Mucosa of descending colon (tissue), 3 donors: ENCODE data around the gene KCNJ12. TPM values are rescaled to one million over a fixed set of nuclear protein-coding genes. Genes with fewer than 3 reads are reported as not detected.
A peak's percentile ranks its signal among the peaks of the same experiment; 100 is the strongest.

Experiments used
- ATAC-seq: fragments of 200-7000 bp; cut with Tn5 transposase; one replicate; pipeline ENCODE4 v1.9.1; 2020; ENCODE audit warnings: mild to moderate bottlenecking, moderate library complexity
- DNase-seq, 3 donors: peaks; one replicate each; pipeline ENCODE4 v3.0.0-alpha.2; 2020
- H3K36me3 ChIP-seq: fragments of 200-600 bp; one replicate; pipeline ENCODE4 v1.8.0; 2021; ENCODE audit warnings: low read depth, mild to moderate bottlenecking
- H3K4me1 ChIP-seq: fragments of 200-600 bp; one replicate; pipeline ENCODE4 v1.8.0; 2021; ENCODE audit warnings: low read depth, mild to moderate bottlenecking
- H3K4me3 ChIP-seq: fragments of 200-600 bp; one replicate; pipeline ENCODE4 v1.8.0; 2021; ENCODE audit warnings: mild to moderate bottlenecking
- H3K9me3 ChIP-seq: fragments of 200-600 bp; one replicate; pipeline ENCODE4 v1.8.0; 2021; ENCODE audit warnings: mild to moderate bottlenecking
- CTCF ChIP-seq: fragments of 200-600 bp; IDR thresholded peaks from one replicate; pipeline ENCODE4 v1.8.0; 2022; ENCODE audit warnings: antibody characterized with exemption, mild to moderate bottlenecking
- intact Hi-C, 2 donors: fragments of 100-400 bp; cut with DNase I in 1 of 2; cut with micrococcal nuclease in 1 of 2; formaldehyde crosslinking; loops; one replicate each; pipeline versions ENCODE4 v1.11.0 to v1.11.1; 2022; cut with DNase I, micrococcal nuclease
- total RNA-seq, 3 donors: library from RNA; stranded (reverse); fragmentation: NEBNext Ultra II Directional in 2 of 3; extraction: Animal tissue kit (Norgen Biotek cat#: 25700) in 2 of 3; gene quantifications; one replicate each; pipeline versions ENCODE4 v1.2.1 to v1.2.4, GENCODE V29; 2021 to 2023
- donor health status: DM: no; HTN: no; CAD: no; lungs with moderate emphysema.
- donor health status: DM: no; HTN: no; CAD: no.
- donor health status: DM: no; HTN: yes; CAD: no.

The KCNJ12 gene
- total RNA-seq, 3 donors from 2014 or later = 0.67 to 1.9 (median 1.1) TPM

GRCh38 chr17:21375162-21375560 is 996 bp upstream of the KCNJ12 start:
- Histone ChIP-seq H3K36me3 (no peaks in the 10 kb centered on the region), H3K4me1 (peaks cover 23% of the 10 kb centered on the region), H3K9me3 (no peaks in the 10 kb centered on the region), H3K4me3 (no peak overlapping the region)
- ATAC-seq (no peak), DNase-seq (no peak)
- no peak for TF ChIP-seq CTCF
- intact Hi-C loops = no loop called here

GRCh38 chr17:21375757-21376080 is 438 bp upstream of the KCNJ12 start:
- Histone ChIP-seq H3K4me1 (peaks cover 23% of the 10 kb centered on the region), H3K9me3 (no peaks in the 10 kb centered on the region), H3K4me3 (no peak overlapping the region), H3K36me3 (no peaks in the 10 kb centered on the region)
- ATAC-seq (no peak), DNase-seq (no peak)
- intact Hi-C loops = no loop called here
- no peak for TF ChIP-seq CTCF

- peak in 1 of 3 donors; percentile 32 for DNase-seq
- H3K36me3 ChIP-seq = no peaks in the 10 kb centered on the region
- ATAC-seq = peak; percentile 42
- intact Hi-C loops = no loop called here
- H3K9me3 ChIP-seq = no peaks in the 10 kb centered on the region
- peaks cover 23% of the 10 kb centered on the region for H3K4me1 ChIP-seq
- H3K4me3 ChIP-seq = no peak overlapping the region
- no peak for TF ChIP-seq CTCF
Observed at GRCh38 chr17:21376759-21377690, 868 bp downstream of the KCNJ12 start.

- H3K9me3 ChIP-seq = no peaks in the 10 kb centered on the region
- DNase-seq = no peak
- H3K4me1 ChIP-seq = peaks cover 23% of the 10 kb centered on the region
- no peak for ATAC-seq
- no peak for TF ChIP-seq CTCF
- H3K36me3 ChIP-seq = no peaks in the 10 kb centered on the region
- intact Hi-C loops = no loop called here
- no peak overlapping the region for H3K4me3 ChIP-seq
Observed at GRCh38 chr17:21377705-21378396, 1.7 kb downstream of the KCNJ12 start.

- ATAC-seq (no peak), DNase-seq (no peak)
- H3K4me3 ChIP-seq = no peak overlapping the region
- no peaks in the 10 kb centered on the region for H3K9me3 ChIP-seq
- intact Hi-C loops = no loop called here
- H3K4me1 ChIP-seq = peaks cover 23% of the 10 kb centered on the region
- no peaks in the 10 kb centered on the region for H3K36me3 ChIP-seq
- TF ChIP-seq CTCF = no peak
Observed at GRCh38 chr17:21378553-21378952, 2.4 kb downstream of the KCNJ12 start.
